Osteocyte (in vitro differentiated cells): ENCODE measurements around the gene HNRNPM. TPM values are rescaled to one million over a fixed set of nuclear protein-coding genes. Genes with fewer than 3 reads are reported as not detected.

ENCODE experiments used
- DNase-seq: peaks from one replicate; pipeline ENCODE4 v3.0.0; 2021; ENCODE audit warnings: mixed read lengths; ENCODE audit not compliant: unreplicated experiment; ENCODE audit errors: extremely low spot score
- H3K27ac Mint-ChIP-seq: one replicate; pipeline ENCODE4 v1.8.0; 2021; ENCODE audit warnings: mild to moderate bottlenecking, mixed read lengths; ENCODE audit not compliant: unreplicated experiment
- H3K27me3 Mint-ChIP-seq: one replicate; pipeline ENCODE4 v1.8.0; 2021; ENCODE audit warnings: mixed read lengths; ENCODE audit not compliant: unreplicated experiment
- H3K36me3 Mint-ChIP-seq: one replicate; pipeline ENCODE4 v1.8.0; 2021; ENCODE audit warnings: mixed read lengths; ENCODE audit not compliant: unreplicated experiment
- H3K4me1 Mint-ChIP-seq: one replicate; pipeline ENCODE4 v1.8.0; 2021; ENCODE audit warnings: mixed read lengths; ENCODE audit not compliant: unreplicated experiment
- H3K4me3 Mint-ChIP-seq: one replicate; pipeline ENCODE4 v1.8.0; 2021; ENCODE audit warnings: mild to moderate bottlenecking, moderate library complexity, mixed read lengths; ENCODE audit not compliant: unreplicated experiment
- H3K9me3 Mint-ChIP-seq: one replicate; pipeline ENCODE4 v1.8.0; 2021; ENCODE audit warnings: mixed read lengths; ENCODE audit not compliant: unreplicated experiment
- total RNA-seq: library from RNA; stranded (reverse); gene quantifications from 2 replicates; pipeline ENCODE4 v1.2.1, GENCODE V29; 2021
- TF ChIP-seq, protein P1 (sequence below): fragments of 200-600 bp; sonication (generic); IDR thresholded peaks from 2 replicates; pipeline ENCODE4 v1.5.0; 2021; ENCODE audit warnings: antibody characterized with exemption, mild to moderate bottlenecking, moderate library complexity

The HNRNPM gene
- total RNA-seq, 1 donor from 2014 or later, result 156 TPM

DNA sequence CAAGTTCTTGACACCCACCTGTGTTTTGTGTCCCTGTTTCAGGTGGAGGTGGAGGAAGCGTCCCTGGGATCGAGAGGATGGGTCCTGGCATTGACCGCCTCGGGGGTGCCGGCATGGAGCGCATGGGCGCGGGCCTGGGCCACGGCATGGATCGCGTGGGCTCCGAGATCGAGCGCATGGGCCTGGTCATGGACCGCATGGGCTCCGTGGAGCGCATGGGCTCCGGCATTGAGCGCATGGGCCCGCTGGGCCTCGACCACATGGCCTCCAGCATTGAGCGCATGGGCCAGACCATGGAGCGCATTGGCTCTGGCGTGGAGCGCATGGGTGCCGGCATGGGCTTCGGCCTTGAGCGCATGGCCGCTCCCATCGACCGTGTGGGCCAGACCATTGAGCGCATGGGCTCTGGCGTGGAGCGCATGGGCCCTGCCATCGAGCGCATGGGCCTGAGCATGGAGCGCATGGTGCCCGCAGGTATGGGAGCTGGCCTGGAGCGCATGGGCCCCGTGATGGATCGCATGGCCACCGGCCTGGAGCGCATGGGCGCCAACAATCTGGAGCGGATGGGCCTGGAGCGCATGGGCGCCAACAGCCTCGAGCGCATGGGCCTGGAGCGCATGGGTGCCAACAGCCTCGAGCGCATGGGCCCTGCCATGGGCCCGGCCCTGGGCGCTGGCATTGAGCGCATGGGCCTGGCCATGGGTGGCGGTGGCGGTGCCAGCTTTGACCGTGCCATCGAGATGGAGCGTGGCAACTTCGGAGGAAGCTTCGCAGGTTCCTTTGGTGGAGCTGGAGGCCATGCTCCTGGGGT, 41.0 kb downstream of the HNRNPM start:
- no peaks in the 10 kb centered on the region for H3K9me3 Mint-ChIP-seq
- TF ChIP-seq, protein P1, sequence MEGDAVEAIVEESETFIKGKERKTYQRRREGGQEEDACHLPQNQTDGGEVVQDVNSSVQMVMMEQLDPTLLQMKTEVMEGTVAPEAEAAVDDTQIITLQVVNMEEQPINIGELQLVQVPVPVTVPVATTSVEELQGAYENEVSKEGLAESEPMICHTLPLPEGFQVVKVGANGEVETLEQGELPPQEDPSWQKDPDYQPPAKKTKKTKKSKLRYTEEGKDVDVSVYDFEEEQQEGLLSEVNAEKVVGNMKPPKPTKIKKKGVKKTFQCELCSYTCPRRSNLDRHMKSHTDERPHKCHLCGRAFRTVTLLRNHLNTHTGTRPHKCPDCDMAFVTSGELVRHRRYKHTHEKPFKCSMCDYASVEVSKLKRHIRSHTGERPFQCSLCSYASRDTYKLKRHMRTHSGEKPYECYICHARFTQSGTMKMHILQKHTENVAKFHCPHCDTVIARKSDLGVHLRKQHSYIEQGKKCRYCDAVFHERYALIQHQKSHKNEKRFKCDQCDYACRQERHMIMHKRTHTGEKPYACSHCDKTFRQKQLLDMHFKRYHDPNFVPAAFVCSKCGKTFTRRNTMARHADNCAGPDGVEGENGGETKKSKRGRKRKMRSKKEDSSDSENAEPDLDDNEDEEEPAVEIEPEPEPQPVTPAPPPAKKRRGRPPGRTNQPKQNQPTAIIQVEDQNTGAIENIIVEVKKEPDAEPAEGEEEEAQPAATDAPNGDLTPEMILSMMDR, result no peak
- DNase-seq, result no peak
- no peak overlapping the region for H3K4me3 Mint-ChIP-seq
- H3K36me3 Mint-ChIP-seq, result peaks cover 45% of the 10 kb centered on the region
- no peak overlapping the region for H3K27ac Mint-ChIP-seq
- no peaks in the 10 kb centered on the region for H3K27me3 Mint-ChIP-seq
- H3K4me1 Mint-ChIP-seq, result no peaks in the 10 kb centered on the region

DNA sequence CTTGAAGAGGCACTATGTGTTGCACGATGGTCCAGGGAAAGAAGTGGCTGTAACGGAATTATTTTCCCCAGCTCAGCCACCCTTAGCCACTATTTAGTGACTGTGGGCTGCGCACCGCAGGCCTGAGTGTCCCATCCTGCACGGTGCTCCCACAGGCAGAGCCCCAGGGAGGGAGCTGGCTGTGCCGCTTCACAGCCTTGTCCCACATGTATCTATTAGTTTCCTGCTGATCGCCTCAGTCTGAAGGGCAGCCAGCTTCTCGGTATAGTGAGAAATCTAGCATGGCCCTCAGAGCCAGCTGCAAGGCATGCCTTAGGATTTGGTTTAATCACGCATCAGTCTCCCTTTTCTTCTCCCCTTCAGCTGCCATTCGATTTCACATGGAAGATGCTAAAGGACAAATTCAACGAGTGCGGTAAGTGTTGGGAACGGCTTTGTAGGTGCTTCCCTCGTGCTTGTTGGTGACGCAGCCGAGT, 41.9 kb downstream of the HNRNPM start:
- H3K36me3 Mint-ChIP-seq, result peaks cover 40% of the 10 kb centered on the region
- no peak for DNase-seq
- no peaks in the 10 kb centered on the region for H3K9me3 Mint-ChIP-seq
- TF ChIP-seq, protein P1, result no peak
- no peaks in the 10 kb centered on the region for H3K4me1 Mint-ChIP-seq
- H3K27me3 Mint-ChIP-seq, result no peaks in the 10 kb centered on the region
- H3K4me3 Mint-ChIP-seq, result no peak overlapping the region
- no peak overlapping the region for H3K27ac Mint-ChIP-seq

DNA sequence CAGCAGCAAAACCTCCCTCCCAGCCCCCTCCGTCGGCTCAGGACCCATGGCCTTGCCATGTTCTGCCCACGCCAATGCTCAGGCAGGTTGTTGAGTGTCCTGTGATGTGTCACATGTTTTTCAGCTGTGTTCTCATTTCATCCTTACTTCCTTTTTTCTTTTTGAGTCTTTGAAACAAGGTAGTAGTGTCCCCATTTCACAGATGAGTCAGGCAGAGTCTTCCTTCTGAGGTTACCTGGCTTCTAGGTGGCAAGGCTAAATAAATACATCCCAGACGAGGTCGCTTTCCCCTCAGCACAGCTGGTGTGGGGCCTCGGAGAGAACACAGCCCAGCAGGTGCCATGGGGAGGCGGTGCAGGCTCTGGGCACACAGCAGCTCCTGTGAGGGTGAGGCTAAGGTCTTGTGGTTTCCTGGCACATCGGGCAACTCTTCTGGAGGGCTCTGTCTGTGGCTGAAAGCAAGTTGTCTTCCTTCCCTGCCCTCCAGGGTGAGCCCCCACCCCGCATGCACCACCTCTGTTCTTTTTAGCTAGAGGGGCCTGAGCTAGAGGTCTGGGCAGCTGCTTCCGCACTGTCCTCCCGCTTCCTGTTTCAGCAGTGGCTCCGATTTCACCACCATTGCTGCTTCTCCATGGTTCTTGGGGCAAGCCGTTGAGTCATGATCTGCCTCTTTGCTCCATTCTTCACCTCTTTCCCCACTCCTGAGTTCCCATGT, 42.5 kb downstream of the HNRNPM start:
- Mint-ChIP-seq H3K27ac (no peak overlapping the region), H3K4me1 (no peaks in the 10 kb centered on the region), H3K27me3 (no peaks in the 10 kb centered on the region), H3K4me3 (no peak overlapping the region), H3K9me3 (no peaks in the 10 kb centered on the region), H3K36me3 (peaks cover 40% of the 10 kb centered on the region)
- TF ChIP-seq, protein P1, result no peak
- DNase-seq, result no peak

DNA sequence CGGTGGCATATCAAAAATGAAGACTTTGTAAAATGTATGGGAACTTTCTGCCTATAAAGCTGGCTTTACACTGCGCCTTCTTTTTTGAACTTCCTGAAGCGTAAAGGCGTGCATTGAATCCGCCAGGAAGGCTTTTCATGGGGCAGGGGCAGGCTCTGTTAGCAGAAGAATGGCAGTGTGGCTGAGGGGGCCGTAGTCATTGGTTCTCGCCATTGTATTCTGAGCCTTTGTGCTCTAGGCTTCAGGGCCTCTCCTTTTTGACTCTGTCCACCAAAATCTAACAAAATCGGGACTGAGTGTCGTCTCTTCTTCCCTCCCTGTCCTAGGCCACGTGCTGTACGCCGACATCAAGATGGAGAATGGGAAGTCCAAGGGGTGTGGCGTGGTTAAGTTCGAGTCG, 43.6 kb downstream of the HNRNPM start:
- Mint-ChIP-seq H3K27me3 (no peaks in the 10 kb centered on the region), H3K4me1 (no peaks in the 10 kb centered on the region), H3K4me3 (no peak overlapping the region), H3K27ac (no peak overlapping the region), H3K36me3 (peaks cover 33% of the 10 kb centered on the region), H3K9me3 (no peaks in the 10 kb centered on the region)
- TF ChIP-seq, protein P1, result no peak
- DNase-seq, result no peak
